K562 (cell line): ENCODE data around the gene TMTC2. TPM values are rescaled to one million over a fixed set of nuclear protein-coding genes. Genes with fewer than 3 reads are reported as not detected.
A peak's percentile ranks its signal among the peaks of the same experiment; 100 is the strongest.

Experiments
- C11orf30 ChIP-seq: fragments of 450-650 bp; IDR thresholded peaks from 2 replicates; pipeline ENCODE4 v1.6.1; 2016; ENCODE audit warnings: low read depth, mild to moderate bottlenecking
- CBX3 ChIP-seq, 2 experiments: IDR thresholded peaks; 1 replicate in 1 of 2; 2 replicates in 1 of 2; pipeline ENCODE4 v1.6.1; 2012; ENCODE audit warnings: inconsistent platforms in 2 of 2, low read length in 2 of 2, borderline replicate concordance in 1 of 2, control low read depth in 1 of 2
- COPS2 ChIP-seq: fragments of 450-650 bp; conservative IDR thresholded peaks from 2 replicates; pipeline ENCODE4 v1.6.1; 2016; ENCODE audit warnings: mild to moderate bottlenecking, moderate library complexity
- DDX20 ChIP-seq: fragments of 450-650 bp; IDR thresholded peaks from 2 replicates; pipeline ENCODE4 v1.6.1; 2016; ENCODE audit warnings: missing genetic modification characterization, low read depth, mild to moderate bottlenecking, missing compliant biosample characterization, moderate library complexity
- FOXP1 ChIP-seq: sonication (generic); formaldehyde crosslinking; IDR thresholded peaks from 2 replicates; pipeline ENCODE4 v1.8.0; 2022; ENCODE audit warnings: mild to moderate bottlenecking, missing genetic modification reagents
- GABPB2 ChIP-seq: fragments of 250-450 bp; sonication (Bioruptor Pico); conservative IDR thresholded peaks from 2 replicates; pipeline ENCODE4 v1.5.1; 2021; ENCODE audit warnings: mild to moderate bottlenecking
- KDM1A ChIP-seq, 2 experiments: fragments of 450-650 bp; IDR thresholded peaks; 2 replicates each; pipeline ENCODE4 v1.6.1; 2016; ENCODE audit warnings: mild to moderate bottlenecking in 2 of 2
- LCOR ChIP-seq: sonication (generic); formaldehyde crosslinking; IDR thresholded peaks from 2 replicates; pipeline ENCODE4 v1.8.0; 2022; ENCODE audit warnings: mild to moderate bottlenecking, missing genetic modification reagents
- MXI1 ChIP-seq: IDR thresholded peaks from 2 replicates; pipeline ENCODE4 v1.6.1; 2011; ENCODE audit warnings: low read depth, mild to moderate bottlenecking, improper control_type of control experiment, low read length
- MYNN ChIP-seq, 2 experiments: sonication (generic); formaldehyde crosslinking in 1 of 2; IDR thresholded peaks; 2 replicates each; pipeline versions ENCODE4 v1.5.0 to v1.6.1; 2016 to 2020; ENCODE audit warnings: antibody characterized with exemption in 1 of 2, missing genetic modification reagents in 1 of 2
- NONO ChIP-seq, 2 experiments: fragments of 200-400 bp in 1 of 2; fragments of 450-650 bp in 1 of 2; formaldehyde crosslinking in 1 of 2; IDR thresholded peaks; 2 replicates each; pipeline ENCODE4 v1.6.1; 2017; ENCODE audit warnings: low read depth in 2 of 2, mild to moderate bottlenecking in 2 of 2, moderate library complexity in 2 of 2, low read length in 1 of 2
- NRF1 ChIP-seq, 2 experiments: fragments of 450-650 bp; IDR thresholded peaks in 1 of 2; conservative IDR thresholded peaks in 1 of 2; 2 replicates each; pipeline ENCODE4 v1.6.1; 2014; ENCODE audit warnings: mild to moderate bottlenecking in 2 of 2
- NUFIP1 ChIP-seq: fragments of 450-650 bp; IDR thresholded peaks from 2 replicates; pipeline ENCODE4 v1.6.1; 2018; ENCODE audit not compliant: partially characterized antibody
- SIX5 ChIP-seq, 2 experiments: IDR thresholded peaks; 2 replicates each; pipeline ENCODE4 v1.6.1; 2011; ENCODE audit warnings: low read length in 2 of 2, borderline replicate concordance in 1 of 2, low read depth in 1 of 2, mild to moderate bottlenecking in 1 of 2, moderate library complexity in 1 of 2; ENCODE audit not compliant: insufficient read depth in 1 of 2
- ZNF175 ChIP-seq: fragments of 200-800 bp; sonication (Bioruptor generic); IDR thresholded peaks from 2 replicates; pipeline ENCODE4 v1.6.1; 2016; ENCODE audit warnings: low read depth, mild to moderate bottlenecking, missing genetic modification characterization, missing compliant biosample characterization
- ZNF197 ChIP-seq: fragments of 200-800 bp; sonication (Bioruptor generic); IDR thresholded peaks from 2 replicates; pipeline ENCODE4 v1.6.1; 2016; ENCODE audit warnings: low read depth, missing genetic modification characterization, missing compliant biosample characterization
- ZNF699 ChIP-seq: fragments of 250-450 bp; sonication (Bioruptor Pico); IDR thresholded peaks from 2 replicates; pipeline ENCODE4 v1.8.0; 2021; ENCODE audit warnings: mild to moderate bottlenecking, moderate library complexity; ENCODE audit not compliant: insufficient replicate concordance
- polyA plus RNA-seq, 8 experiments: library from polyadenylated mRNA; depleted of rRNA in 4 of 8; stranded (reverse) in 5 of 8; unstranded in 3 of 8; fragments of >200 nt; fragmentation: Nextera tagmentation in 2 of 8; fragmentation: Illumina TruSeq in 1 of 8; extraction: Ambion mirVana in 2 of 8; extraction: Trizol in 1 of 8; gene quantifications; 2 replicates each; pipeline versions ENCODE4 v1.2.1 to v1.2.3, GENCODE V29; 2011 to 2014; ENCODE audit warnings: inconsistent platforms in 1 of 8, missing spikeins in 1 of 8
- total RNA-seq, 7 experiments: library from RNA; depleted of rRNA in 6 of 7; stranded (reverse); fragments of >200 nt in 6 of 7; fragmentation: Illumina TruSeq in 2 of 7; extraction: Trizol in 2 of 7; gene quantifications; 2 replicates each; pipeline versions ENCODE4 v1.2.1 to v1.2.3, GENCODE V29; 2011 to 2021; ENCODE audit warnings: low replicate concordance in 1 of 7
- TF ChIP-seq, protein P1 (sequence below), 2 experiments: fragments of 200-800 bp in 1 of 2; sonication (Bioruptor generic) in 1 of 2; sonication (generic) in 1 of 2; formaldehyde crosslinking in 1 of 2; IDR thresholded peaks in 1 of 2; conservative IDR thresholded peaks in 1 of 2; 2 replicates each; pipeline versions ENCODE4 v1.5.0 to v1.6.1; 2016 to 2020; ENCODE audit warnings: missing compliant biosample characterization in 1 of 2, missing genetic modification characterization in 1 of 2, missing genetic modification reagents in 1 of 2
- TF ChIP-seq, protein P2 (sequence below): fragments of 250-450 bp; sonication (Bioruptor Pico); IDR thresholded peaks from 2 replicates; pipeline ENCODE4 v1.8.0; 2022; ENCODE audit warnings: inconsistent platforms, mild to moderate bottlenecking, moderate library complexity, borderline replicate concordance
- TF ChIP-seq, protein P3 (sequence below): fragments of 450-650 bp; formaldehyde crosslinking; IDR thresholded peaks from 2 replicates; pipeline ENCODE4 v1.4.0; 2022; ENCODE audit warnings: mild to moderate bottlenecking, moderate library complexity
- TF ChIP-seq, protein P4 (sequence below), 2 experiments: fragments of 450-650 bp; conservative IDR thresholded peaks; 2 replicates each; pipeline ENCODE4 v1.6.1; 2017; ENCODE audit warnings: mild to moderate bottlenecking in 2 of 2, moderate library complexity in 2 of 2

The TMTC2 gene
- total and polyA plus RNA-seq, 9 of the 15 experiments (the other 6 are each of a cell fraction or from before 2014, with no cell fraction given), result 0.29 to 1.1 (median 0.55) TPM

DNA sequence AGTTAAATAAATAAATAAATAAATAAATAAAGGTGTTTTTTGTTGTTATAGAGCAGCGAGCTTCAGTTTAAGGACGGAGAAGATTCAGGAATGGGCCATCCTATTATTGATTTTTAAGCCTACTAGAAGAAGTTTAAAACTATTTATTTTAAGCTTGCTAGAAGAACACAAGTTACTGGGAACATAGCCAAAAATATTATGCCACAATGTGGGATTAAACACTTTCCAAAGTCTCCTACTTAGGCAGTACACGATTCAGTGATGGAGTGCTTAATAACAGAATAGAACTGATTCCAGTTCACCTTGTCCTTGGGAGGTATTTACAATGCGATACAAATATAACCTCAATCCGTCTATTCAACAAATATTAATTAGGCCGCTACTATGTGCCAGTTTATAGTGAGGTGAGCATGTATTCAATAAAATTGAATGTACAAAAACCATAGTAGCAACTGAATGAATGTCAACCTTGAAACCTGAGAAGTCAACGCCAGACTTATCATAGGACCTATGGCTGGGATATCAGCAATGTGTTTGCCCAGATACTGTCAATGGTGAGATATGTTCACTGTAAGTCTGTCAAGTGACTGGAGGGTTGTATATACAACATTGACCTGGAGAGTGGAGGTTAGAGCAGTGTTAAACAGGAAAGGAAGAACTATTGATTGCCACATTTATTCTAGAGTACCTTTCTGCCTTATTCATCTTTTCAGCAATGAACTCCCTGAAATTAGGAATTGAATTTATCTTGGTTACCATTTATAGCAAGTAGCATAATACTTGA is 486.4 kb downstream of the TMTC2 start (continued):
- TF ChIP-seq, protein P1, sequence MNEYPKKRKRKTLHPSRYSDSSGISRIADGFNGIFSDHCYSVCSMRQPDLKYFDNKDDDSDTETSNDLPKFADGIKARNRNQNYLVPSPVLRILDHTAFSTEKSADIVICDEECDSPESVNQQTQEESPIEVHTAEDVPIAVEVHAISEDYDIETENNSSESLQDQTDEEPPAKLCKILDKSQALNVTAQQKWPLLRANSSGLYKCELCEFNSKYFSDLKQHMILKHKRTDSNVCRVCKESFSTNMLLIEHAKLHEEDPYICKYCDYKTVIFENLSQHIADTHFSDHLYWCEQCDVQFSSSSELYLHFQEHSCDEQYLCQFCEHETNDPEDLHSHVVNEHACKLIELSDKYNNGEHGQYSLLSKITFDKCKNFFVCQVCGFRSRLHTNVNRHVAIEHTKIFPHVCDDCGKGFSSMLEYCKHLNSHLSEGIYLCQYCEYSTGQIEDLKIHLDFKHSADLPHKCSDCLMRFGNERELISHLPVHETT (CRISPR knock-in tag; conservative IDR thresholded peaks at IDR 0.05 in 1 of 2, IDR thresholded peaks at IDR 0.05 in 1 of 2), result no peak
- TF ChIP-seq, protein P2, sequence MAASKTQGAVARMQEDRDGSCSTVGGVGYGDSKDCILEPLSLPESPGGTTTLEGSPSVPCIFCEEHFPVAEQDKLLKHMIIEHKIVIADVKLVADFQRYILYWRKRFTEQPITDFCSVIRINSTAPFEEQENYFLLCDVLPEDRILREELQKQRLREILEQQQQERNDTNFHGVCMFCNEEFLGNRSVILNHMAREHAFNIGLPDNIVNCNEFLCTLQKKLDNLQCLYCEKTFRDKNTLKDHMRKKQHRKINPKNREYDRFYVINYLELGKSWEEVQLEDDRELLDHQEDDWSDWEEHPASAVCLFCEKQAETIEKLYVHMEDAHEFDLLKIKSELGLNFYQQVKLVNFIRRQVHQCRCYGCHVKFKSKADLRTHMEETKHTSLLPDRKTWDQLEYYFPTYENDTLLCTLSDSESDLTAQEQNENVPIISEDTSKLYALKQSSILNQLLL (CRISPR knock-in tag), result no peak
- TF ChIP-seq NONO (IDR thresholded peaks at IDR 0.05; ENCODE audit: low read depth in 2 of 2, low read length in 1 of 2) (peak in 1 of 2 experiments; percentile 80; a peak in 1 of 4 replicates), ZNF197 (no peak), NUFIP1 (peak; percentile 30), ZNF175 (no peak), NRF1 (conservative IDR thresholded peaks at IDR 0.05 in 1 of 2, IDR thresholded peaks at IDR 0.05 in 1 of 2) (no peak), GABPB2 (CRISPR knock-in tag) (no peak), ZNF699 (no peak), MXI1 (no peak), DDX20 (tag) (no peak), FOXP1 (CRISPR knock-in tag) (no peak), CBX3 (IDR thresholded peaks at IDR 0.05; ENCODE audit: borderline replicate concordance in 1 of 2, low read length in 2 of 2) (peak in 1 of 2 experiments; percentile 91; a peak in 2 of 3 replicates), LCOR (no peak), SIX5 (IDR thresholded peaks at IDR 0.05; ENCODE audit: borderline replicate concordance in 1 of 2, insufficient read depth in 1 of 2, low read depth in 1 of 2, low read length in 2 of 2) (0 out of 4 replicates have a peak, but pooled peaks of 1 of the 2 experiments have one; percentile 19), KDM1A (IDR thresholded peaks at IDR 0.05) (peak; percentile 90 to 93), C11orf30 (no peak), COPS2 (no peak), MYNN (IDR thresholded peaks at IDR 0.05) (no peak; the same call in 1 of the 2 replicates), MYNN (CRISPR knock-in tag; IDR thresholded peaks at IDR 0.05) (no peak)
- TF ChIP-seq, protein P3, sequence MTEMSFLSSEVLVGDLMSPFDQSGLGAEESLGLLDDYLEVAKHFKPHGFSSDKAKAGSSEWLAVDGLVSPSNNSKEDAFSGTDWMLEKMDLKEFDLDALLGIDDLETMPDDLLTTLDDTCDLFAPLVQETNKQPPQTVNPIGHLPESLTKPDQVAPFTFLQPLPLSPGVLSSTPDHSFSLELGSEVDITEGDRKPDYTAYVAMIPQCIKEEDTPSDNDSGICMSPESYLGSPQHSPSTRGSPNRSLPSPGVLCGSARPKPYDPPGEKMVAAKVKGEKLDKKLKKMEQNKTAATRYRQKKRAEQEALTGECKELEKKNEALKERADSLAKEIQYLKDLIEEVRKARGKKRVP (CRISPR knock-in tag), result peak; percentile 34; the same call in 1 of the 2 replicates
- TF ChIP-seq, protein P4, sequence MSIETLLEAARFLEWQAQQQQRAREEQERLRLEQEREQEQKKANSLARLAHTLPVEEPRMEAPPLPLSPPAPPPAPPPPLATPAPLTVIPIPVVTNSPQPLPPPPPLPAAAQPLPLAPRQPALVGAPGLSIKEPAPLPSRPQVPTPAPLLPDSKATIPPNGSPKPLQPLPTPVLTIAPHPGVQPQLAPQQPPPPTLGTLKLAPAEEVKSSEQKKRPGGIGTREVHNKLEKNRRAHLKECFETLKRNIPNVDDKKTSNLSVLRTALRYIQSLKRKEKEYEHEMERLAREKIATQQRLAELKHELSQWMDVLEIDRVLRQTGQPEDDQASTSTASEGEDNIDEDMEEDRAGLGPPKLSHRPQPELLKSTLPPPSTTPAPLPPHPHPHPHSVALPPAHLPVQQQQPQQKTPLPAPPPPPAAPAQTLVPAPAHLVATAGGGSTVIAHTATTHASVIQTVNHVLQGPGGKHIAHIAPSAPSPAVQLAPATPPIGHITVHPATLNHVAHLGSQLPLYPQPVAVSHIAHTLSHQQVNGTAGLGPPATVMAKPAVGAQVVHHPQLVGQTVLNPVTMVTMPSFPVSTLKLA (conservative IDR thresholded peaks at IDR 0.05), result peak in 1 of 2 experiments; percentile 63; a peak in 2 of 4 replicates
